GM13976 (cell line): ENCODE data around the gene CASKIN1.

ENCODE experiments used
- DNase-seq: peaks from one replicate; pipeline ENCODE4 v3.0.0; 2012; ENCODE audit warnings: low spot score
- CTCF ChIP-seq: IDR thresholded peaks from 2 replicates; pipeline ENCODE4 v1.5.1; 2012; ENCODE audit warnings: borderline replicate concordance, mild to moderate bottlenecking; ENCODE audit not compliant: insufficient read depth; ENCODE audit errors: extremely low read depth, missing control alignments, control extremely low read depth
- in situ Hi-C: fragments of 300-500 bp; cut with MboI; formaldehyde crosslinking; loops from one replicate; pipeline ENCODE4 v1.12.0; 2022; ENCODE audit warnings: low sequenced_read_pairs, mixed read lengths, inconsistent platforms; ENCODE audit not compliant: unreplicated experiment

Gene CASKIN1

GRCh38 chr16:2180962-2181923 is 15.2 kb downstream of the CASKIN1 start:
- TF ChIP-seq CTCF: no peak
- in situ Hi-C loops: no loop called here
- DNase-seq: no peak

- in situ Hi-C loops: no loop called here
- no peak for DNase-seq
- no peak for TF ChIP-seq CTCF
Observed at GRCh38 chr16:2180461-2180860, 15.9 kb downstream of the CASKIN1 start.

- no peak for DNase-seq
- TF ChIP-seq CTCF: no peak
- in situ Hi-C loops: no loop called here
Observed at GRCh38 chr16:2179576-2179975, 16.8 kb downstream of the CASKIN1 start.

GRCh38 chr16:2179107-2179501 is 17.3 kb downstream of the CASKIN1 start:
- in situ Hi-C loops: no loop called here
- DNase-seq: no peak
- TF ChIP-seq CTCF: no peak

GRCh38 chr16:2178321-2179106 is 17.9 kb downstream of the CASKIN1 start:
- in situ Hi-C loops: no loop called here
- TF ChIP-seq CTCF: no peak
- DNase-seq: peak; percentile 48

GRCh38 chr16:2177561-2177960 is 18.8 kb downstream of the CASKIN1 start:
- DNase-seq: no peak
- in situ Hi-C loops: no loop called here
- no peak for TF ChIP-seq CTCF
